Measurements from ENCODE around the gene MUTYH.
"Not testable (repeated sequence)": the region's sequence is repeated elsewhere in the genome, so short reads cannot be mapped to it uniquely, and the experiment has no call there.

Gene MUTYH

DNA sequence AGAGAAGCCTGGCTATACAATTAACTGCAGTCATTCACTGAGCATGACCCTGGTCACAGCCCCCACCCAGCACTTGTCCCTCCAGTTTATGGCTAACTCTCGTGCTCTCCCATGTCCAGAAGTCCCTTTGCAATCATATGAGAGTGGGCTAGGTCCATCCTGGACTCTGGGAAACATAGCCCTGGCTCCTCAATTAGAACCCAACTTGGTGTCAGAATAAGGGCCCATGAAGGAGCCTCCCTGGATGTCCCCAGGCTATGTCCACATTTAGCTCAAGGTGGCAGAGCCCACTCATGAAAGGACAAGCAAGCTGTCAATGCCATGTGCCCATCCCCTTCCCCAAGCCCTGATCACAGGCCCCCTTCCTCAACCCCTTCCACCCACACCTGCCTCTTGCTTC, 40.9 kb downstream of the MUTYH start:
- H3K4me3 Mint-ChIP-seq: no peak overlapping the region
- no peak for ATAC-seq (ENCODE audit: low read depth)
- no peaks in the 10 kb centered on the region for H3K9me3 Mint-ChIP-seq
- DNase-seq (ENCODE audit: low spot score in 2 of 2): no peak
- H3K27ac Mint-ChIP-seq: no peak overlapping the region
- no peaks in the 10 kb centered on the region for H3K27me3 Mint-ChIP-seq
- H3K36me3 Mint-ChIP-seq: no peaks in the 10 kb centered on the region
- peaks cover 5% of the 10 kb centered on the region for H3K4me1 Mint-ChIP-seq

DNA sequence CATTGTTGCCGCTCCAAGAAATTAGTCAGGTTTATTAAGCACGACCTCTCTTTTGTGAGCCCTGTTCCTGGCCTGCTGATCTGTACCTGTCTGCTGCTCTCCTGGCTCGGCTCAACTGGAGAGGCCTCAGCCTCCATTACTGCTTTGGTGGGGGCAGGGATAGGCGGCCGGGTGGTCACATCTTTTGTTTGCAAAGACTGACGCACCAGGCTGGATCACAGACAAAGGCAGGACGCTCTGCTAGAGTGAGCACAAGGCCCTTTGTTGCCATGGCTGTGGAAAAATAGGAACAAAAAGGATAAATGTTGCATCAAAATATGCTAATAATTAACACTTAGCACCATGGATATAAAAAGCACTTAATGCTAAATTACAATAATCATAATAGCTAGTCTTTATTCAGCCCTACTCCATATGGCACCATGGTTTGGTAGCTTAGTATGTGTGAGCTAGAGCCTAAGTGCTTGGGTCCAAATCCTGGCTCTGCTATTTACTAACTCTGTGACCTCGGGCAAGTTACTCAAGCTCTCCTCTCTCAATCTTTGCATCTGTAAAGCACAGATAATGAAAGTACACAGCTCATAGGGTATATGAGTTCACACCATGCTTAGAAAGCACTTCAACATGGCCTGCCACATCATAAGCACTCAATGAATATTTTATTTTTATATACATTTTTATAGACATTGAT, 42.4 kb downstream of the MUTYH start:
- H3K4me3 Mint-ChIP-seq: no peak overlapping the region
- no peaks in the 10 kb centered on the region for H3K9me3 Mint-ChIP-seq
- ATAC-seq (ENCODE audit: low read depth) (no peak), DNase-seq (ENCODE audit: low spot score in 2 of 2) (no peak)
- no peak overlapping the region for H3K27ac Mint-ChIP-seq
- H3K36me3 Mint-ChIP-seq: no peaks in the 10 kb centered on the region
- H3K4me1 Mint-ChIP-seq: peaks cover 5% of the 10 kb centered on the region
- no peaks in the 10 kb centered on the region for H3K27me3 Mint-ChIP-seq

DNA sequence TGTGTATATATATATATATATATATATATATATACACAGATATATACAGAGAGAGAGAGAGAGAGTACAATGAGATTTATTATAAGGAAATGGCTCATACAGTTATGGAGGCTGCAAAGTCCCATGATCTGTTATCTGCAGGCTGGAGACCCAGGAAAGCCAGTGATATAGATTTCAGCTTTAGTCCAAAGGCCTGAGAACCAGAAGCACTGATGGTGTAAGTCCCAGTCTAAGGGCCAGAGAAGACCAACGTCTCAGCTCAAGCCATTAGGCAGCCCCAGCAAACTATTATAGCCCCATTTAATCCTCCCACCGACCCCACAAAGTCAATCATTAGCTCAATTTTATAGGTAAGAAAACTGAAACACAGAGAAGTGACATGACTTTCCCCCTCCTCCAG, 48.5 kb downstream of the MUTYH start:
- no peak overlapping the region for H3K4me3 Mint-ChIP-seq
- no peaks in the 10 kb centered on the region for H3K36me3 Mint-ChIP-seq
- no peaks in the 10 kb centered on the region for H3K4me1 Mint-ChIP-seq
- no peaks in the 10 kb centered on the region for H3K9me3 Mint-ChIP-seq
- H3K27ac Mint-ChIP-seq: no peak overlapping the region
- no peaks in the 10 kb centered on the region for H3K27me3 Mint-ChIP-seq
- no peak for ATAC-seq (ENCODE audit: low read depth)
- DNase-seq (ENCODE audit: low spot score in 2 of 2): no peak

DNA sequence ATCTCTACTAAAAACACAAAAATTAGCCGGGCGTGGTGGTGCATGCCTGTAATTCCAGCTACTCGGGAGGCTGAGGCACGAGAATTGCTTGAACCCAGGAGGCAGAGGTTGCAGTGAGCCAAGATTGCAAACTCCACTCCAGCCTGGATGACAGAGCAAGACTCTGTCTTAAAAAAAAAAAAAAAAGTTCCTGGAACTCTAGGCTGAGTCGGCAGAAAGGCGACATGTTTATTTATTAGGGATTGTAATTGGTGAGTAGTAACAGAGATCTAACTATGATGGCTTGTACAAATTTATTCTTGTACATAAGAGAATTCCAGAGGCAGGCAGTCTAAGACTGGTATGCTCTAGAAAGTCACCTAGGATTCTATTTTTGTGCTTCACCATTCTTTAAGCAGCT, 49.2 kb downstream of the MUTYH start:
- H3K9me3 Mint-ChIP-seq; H3K36me3 Mint-ChIP-seq; H3K27ac Mint-ChIP-seq; H3K27me3 Mint-ChIP-seq; H3K4me3 Mint-ChIP-seq; H3K4me1 Mint-ChIP-seq; ATAC-seq (ENCODE audit: low read depth); DNase-seq (ENCODE audit: low spot score in 2 of 2): not testable (repeated sequence)

DNA sequence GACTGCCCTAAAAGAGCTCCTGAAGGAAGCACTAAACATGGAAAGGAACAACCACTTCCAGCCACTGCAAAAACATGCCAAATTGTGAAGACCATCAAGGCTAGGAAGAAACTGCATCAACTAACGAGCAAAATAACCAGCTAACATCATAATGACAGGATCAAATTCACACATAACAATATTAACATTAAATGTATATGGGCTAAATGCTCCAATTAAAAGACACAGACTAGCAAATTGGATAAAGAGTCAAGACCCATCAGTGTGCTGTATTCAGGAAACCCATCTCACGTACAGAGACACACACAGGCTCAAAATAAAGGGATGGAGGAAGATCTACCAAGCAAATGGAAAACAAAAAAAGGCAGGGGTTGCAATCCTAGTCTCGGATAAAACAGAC, 53.7 kb downstream of the MUTYH start:
- H3K9me3 Mint-ChIP-seq; H3K4me1 Mint-ChIP-seq; DNase-seq (ENCODE audit: low spot score in 2 of 2); H3K27ac Mint-ChIP-seq; H3K4me3 Mint-ChIP-seq; H3K27me3 Mint-ChIP-seq; ATAC-seq (ENCODE audit: low read depth); H3K36me3 Mint-ChIP-seq: not testable (repeated sequence)

DNA sequence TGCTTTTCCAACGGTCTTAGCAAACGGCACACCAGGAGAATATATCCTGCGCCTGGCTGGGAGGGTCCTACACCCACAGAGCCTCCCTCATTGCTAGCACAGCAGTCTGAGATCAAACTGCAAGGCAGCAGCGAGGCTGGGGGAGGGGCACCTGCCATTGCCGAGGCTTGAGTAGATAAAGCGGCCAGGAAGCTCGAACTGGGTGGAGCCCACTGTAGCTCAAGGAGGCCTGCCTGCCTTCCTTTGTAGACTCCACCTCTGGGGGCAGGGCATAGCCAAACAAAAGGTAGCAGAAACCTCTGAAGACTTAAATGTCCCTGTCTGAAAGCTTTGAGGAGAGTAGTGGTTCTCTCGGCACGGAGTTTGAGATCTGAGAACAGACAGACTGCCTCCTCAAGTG, 55.4 kb downstream of the MUTYH start:
- H3K36me3 Mint-ChIP-seq; H3K9me3 Mint-ChIP-seq; ATAC-seq (ENCODE audit: low read depth); DNase-seq (ENCODE audit: low spot score in 2 of 2); H3K27ac Mint-ChIP-seq; H3K4me3 Mint-ChIP-seq; H3K4me1 Mint-ChIP-seq; H3K27me3 Mint-ChIP-seq: not testable (repeated sequence)

DNA sequence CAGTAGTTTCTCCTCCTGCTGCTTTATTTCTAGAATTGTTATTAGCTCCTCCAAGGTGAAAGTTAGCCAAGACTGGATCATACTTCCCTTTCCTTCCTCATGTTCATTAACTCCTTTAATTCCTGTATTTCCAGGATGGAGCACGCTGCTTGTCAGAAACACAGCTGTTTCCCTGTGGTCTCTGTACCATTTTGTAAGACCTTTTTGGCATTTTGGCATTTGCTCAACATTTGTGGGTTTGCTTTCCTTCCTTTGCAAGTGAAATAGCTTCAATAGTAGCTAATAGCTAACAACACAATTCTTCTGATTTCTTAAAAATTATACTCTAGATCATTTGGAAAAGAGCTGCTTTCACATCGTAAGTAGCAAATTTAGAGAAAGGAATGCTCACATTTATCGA, 57.9 kb downstream of the MUTYH start:
- DNase-seq (ENCODE audit: low spot score in 2 of 2) (no peak), ATAC-seq (ENCODE audit: low read depth) (no peak)
- peaks cover 2% of the 10 kb centered on the region for H3K27me3 Mint-ChIP-seq
- no peak overlapping the region for H3K4me3 Mint-ChIP-seq
- no peak overlapping the region for H3K27ac Mint-ChIP-seq
- H3K4me1 Mint-ChIP-seq: no peaks in the 10 kb centered on the region
- peaks cover 7% of the 10 kb centered on the region for H3K36me3 Mint-ChIP-seq
- H3K9me3 Mint-ChIP-seq: peaks cover 1% of the 10 kb centered on the region
